Panc1 (cell line): ENCODE measurements around the gene SKIC2. TPM values are rescaled to one million over a fixed set of nuclear protein-coding genes. Genes with fewer than 3 reads are reported as not detected.
A peak's percentile ranks its signal among the peaks of the same experiment; 100 is the strongest.

Source experiments
- ATAC-seq: fragments of 200-7000 bp; cut with Tn5 transposase; 2 replicates; pipeline ENCODE4 v1.9.1; 2020; ENCODE audit warnings: mild to moderate bottlenecking, moderate library complexity
- BruUV-seq: library from RNA; stranded (reverse); fragments of 400-500 nt; replicated peaks from 2 replicates; lab custom pipeline; 2021; lab: Mats Ljungman, UMichigan
- CTCF ChIA-PET: fragments of 300-600 bp; sonication (Branson Sonifier 250); formaldehyde crosslinking; loops from one replicate; lab custom pipeline; 2022; ENCODE audit warnings: antibody characterized with exemption; lab: Charles Lee
- POLR2A ChIA-PET: fragments of 300-600 bp; sonication (Branson Sonifier 250); formaldehyde crosslinking; loops from one replicate; lab custom pipeline; 2022; ENCODE audit warnings: antibody characterized with exemption; lab: Charles Lee
- DNase-seq: peaks from one replicate; pipeline ENCODE4 v3.0.0-alpha.2; 2010; ENCODE audit warnings: low read depth, low spot score
- H3K27ac ChIP-seq: 2 replicates; pipeline ENCODE4 v1.5.1; 2011; ENCODE audit warnings: mild to moderate bottlenecking, low read length, inconsistent platforms
- H3K27me3 ChIP-seq: fragments of 200-500 bp; sonication (Bioruptor generic); 2 replicates; pipeline ENCODE4 v1.6.0; 2014; ENCODE audit warnings: low read length, inconsistent platforms; ENCODE audit not compliant: control insufficient read depth, insufficient read depth
- H3K36me3 ChIP-seq: fragments of 200-500 bp; sonication (Bioruptor generic); 2 replicates; pipeline ENCODE4 v1.5.1; 2014; ENCODE audit warnings: inconsistent platforms, mild to moderate bottlenecking, low read length, moderate library complexity; ENCODE audit not compliant: control insufficient read depth, insufficient read depth
- H3K4me1 ChIP-seq: 2 replicates; pipeline ENCODE4 v1.5.1; 2011; ENCODE audit warnings: inconsistent platforms, mild to moderate bottlenecking, low read length, moderate library complexity; ENCODE audit not compliant: control insufficient read depth, insufficient read depth
- H3K4me3 ChIP-seq, 2 experiments: 2 replicates each; pipeline ENCODE4 v1.5.1; 2011 to 2012; ENCODE audit warnings: low read depth in 2 of 2, low read length in 2 of 2, mild to moderate bottlenecking in 2 of 2, inconsistent platforms in 1 of 2, moderate library complexity in 1 of 2
- H3K9me3 ChIP-seq: fragments of 200-500 bp; sonication (Bioruptor generic); 2 replicates; pipeline ENCODE4 v1.5.1; 2014; ENCODE audit warnings: low read depth, mild to moderate bottlenecking, inconsistent platforms, low read length, moderate library complexity; ENCODE audit not compliant: control insufficient read depth, insufficient read depth
- CTCF ChIP-seq: fragments of 450-650 bp; IDR thresholded peaks from 2 replicates; pipeline ENCODE4 v1.5.1; 2017; ENCODE audit warnings: mild to moderate bottlenecking
- POLR2AphosphoS5 ChIP-seq: IDR thresholded peaks from 2 replicates; pipeline ENCODE4 v1.6.1; 2012; ENCODE audit warnings: mild to moderate bottlenecking, low read depth, low read length, moderate library complexity
- REST ChIP-seq, 2 experiments: IDR thresholded peaks; 2 replicates each; pipeline ENCODE4 v1.6.1; 2011 to 2012; ENCODE audit warnings: low read depth in 2 of 2, control low read depth in 1 of 2, low read length in 1 of 2, mild to moderate bottlenecking in 1 of 2, moderate library complexity in 1 of 2; ENCODE audit not compliant: insufficient read depth in 1 of 2
- SIN3A ChIP-seq: IDR thresholded peaks from 2 replicates; pipeline ENCODE4 v1.6.1; 2012; ENCODE audit warnings: low read depth, mild to moderate bottlenecking, low read length, moderate library complexity, borderline replicate concordance; ENCODE audit not compliant: insufficient read depth
- TCF7L2 ChIP-seq: IDR thresholded peaks from 2 replicates; pipeline ENCODE4 v1.6.1; 2011; ENCODE audit warnings: mild to moderate bottlenecking, low read depth, low read length, inconsistent platforms
- in situ Hi-C: cut with HindIII; loops from 2 replicates; pipeline ENCODE4 v1.10.0; 2016; ENCODE audit warnings: low sequenced_read_pairs, low pct_unique_long_range_greater_than_20kb
- intact Hi-C: fragments of 100-400 bp; cut with micrococcal nuclease; formaldehyde crosslinking; loops from one replicate; pipeline ENCODE4 v1.10.0; 2022; ENCODE audit not compliant: unreplicated experiment
- total RNA-seq: library from RNA; stranded (reverse); gene quantifications from one replicate; pipeline ENCODE4 v1.2.1, GENCODE V29; 2021; ENCODE audit not compliant: unreplicated experiment

SKIC2 gene
- total RNA-seq, 1 experiment from 2014 or later: 121 TPM

GRCh38 chr6:31945154-31945506 lies 13.8 kb upstream of the SKIC2 start:
- Histone ChIP-seq H3K9me3 (no peaks in the 10 kb centered on the region), H3K27ac (no peak overlapping the region), H3K36me3 (no peaks in the 10 kb centered on the region), H3K4me3 (no peak overlapping the region; a peak in 1 of 4 replicates), H3K27me3 (no peaks in the 10 kb centered on the region), H3K4me1 (peaks cover 15% of the 10 kb centered on the region)
- intact Hi-C loops: no loop called here
- POLR2A ChIA-PET: no interaction called here
- CTCF ChIA-PET: no interaction called here
- TF ChIP-seq SIN3A: no peak
- TF ChIP-seq TCF7L2: no peak
- no peak for TF ChIP-seq POLR2AphosphoS5
- TF ChIP-seq REST (IDR thresholded peaks at IDR 0.05; ENCODE audit: insufficient read depth in 1 of 2, low read depth in 2 of 2, low read length in 1 of 2): no peak
- no peak for TF ChIP-seq CTCF
- BruUV-seq: no TSS peak
- ATAC-seq (peak; percentile 13; the same call in 1 of the 2 replicates), DNase-seq (no peak)
- in situ Hi-C loops: no loop called here

GRCh38 chr6:31945507-31946369 lies 13.2 kb upstream of the SKIC2 start, which contains the start of gene CFB:
TSS of gene CFB (plus strand) at chr6:31946095. CDS start at chr6:31946222, 127 bp downstream.
- in situ Hi-C loops: no loop called here

More at GRCh38 chr6:31945507-31946369, 13.2 kb upstream of the SKIC2 start, which contains the start of gene CFB:
- Histone ChIP-seq H3K4me3 (peak within 1 kb of the TSS in 1 of 2 experiments; percentile 24; a peak in 1 of 4 replicates), H3K4me1 (peaks cover 9% of the 10 kb centered on the region), H3K36me3 (no peaks in the 10 kb centered on the region), H3K9me3 (no peaks in the 10 kb centered on the region), H3K27ac (peak within 1 kb of the TSS; percentile 37; the same call in 1 of the 2 replicates), H3K27me3 (no peaks in the 10 kb centered on the region)
- ChIA-PET CTCF (no interaction called here), POLR2A (no interaction called here)
- TF ChIP-seq REST (IDR thresholded peaks at IDR 0.05; ENCODE audit: insufficient read depth in 1 of 2, low read depth in 2 of 2, low read length in 1 of 2) (no peak), TCF7L2 (no peak), POLR2AphosphoS5 (no peak), SIN3A (no peak), CTCF (no peak)
- DNase-seq: no peak
- intact Hi-C loops: no loop called here
- ATAC-seq: peak; percentile 68
- BruUV-seq: no TSS peak
